Gastrocnemius medialis (tissue), 4 donors: Measurements from ENCODE around the gene NOTCH4.

Experiments used
- POLR2A ChIP-seq, 2 donors: fragments of 450-650 bp; IDR thresholded peaks; one replicate each; pipeline ENCODE4 v1.6.1; 2017; ENCODE audit warnings: antibody characterized with exemption in 2 of 2, mild to moderate bottlenecking in 2 of 2, moderate library complexity in 2 of 2
- TF ChIP-seq, protein P1 (sequence below), 5 experiments: fragments of 450-650 bp in 3 of 5; fragments of 200-600 bp in 2 of 5; sonication (generic) in 2 of 5; IDR thresholded peaks in 4 of 5; conservative IDR thresholded peaks in 1 of 5; 1 replicate in 4 of 5; 2 replicates in 1 of 5; pipeline ENCODE4 v1.5.1; 2016 to 2019; ENCODE audit warnings: antibody characterized with exemption in 5 of 5, mild to moderate bottlenecking in 3 of 5, moderate library complexity in 3 of 5

GRCh38 chr6:32218167-32218566 lies 5.7 kb downstream of the NOTCH4 start:
- TF ChIP-seq, protein P1, sequence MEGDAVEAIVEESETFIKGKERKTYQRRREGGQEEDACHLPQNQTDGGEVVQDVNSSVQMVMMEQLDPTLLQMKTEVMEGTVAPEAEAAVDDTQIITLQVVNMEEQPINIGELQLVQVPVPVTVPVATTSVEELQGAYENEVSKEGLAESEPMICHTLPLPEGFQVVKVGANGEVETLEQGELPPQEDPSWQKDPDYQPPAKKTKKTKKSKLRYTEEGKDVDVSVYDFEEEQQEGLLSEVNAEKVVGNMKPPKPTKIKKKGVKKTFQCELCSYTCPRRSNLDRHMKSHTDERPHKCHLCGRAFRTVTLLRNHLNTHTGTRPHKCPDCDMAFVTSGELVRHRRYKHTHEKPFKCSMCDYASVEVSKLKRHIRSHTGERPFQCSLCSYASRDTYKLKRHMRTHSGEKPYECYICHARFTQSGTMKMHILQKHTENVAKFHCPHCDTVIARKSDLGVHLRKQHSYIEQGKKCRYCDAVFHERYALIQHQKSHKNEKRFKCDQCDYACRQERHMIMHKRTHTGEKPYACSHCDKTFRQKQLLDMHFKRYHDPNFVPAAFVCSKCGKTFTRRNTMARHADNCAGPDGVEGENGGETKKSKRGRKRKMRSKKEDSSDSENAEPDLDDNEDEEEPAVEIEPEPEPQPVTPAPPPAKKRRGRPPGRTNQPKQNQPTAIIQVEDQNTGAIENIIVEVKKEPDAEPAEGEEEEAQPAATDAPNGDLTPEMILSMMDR (IDR thresholded peaks at IDR 0.05 in 4 of 5, conservative IDR thresholded peaks at IDR 0.05 in 1 of 5) = no peak
- no peak for TF ChIP-seq POLR2A (IDR thresholded peaks at IDR 0.05)
